Lower lobe of right lung (tissue), 2 donors: Measurements from ENCODE around the gene ZNF182. TPM values are rescaled to one million over a fixed set of nuclear protein-coding genes. Genes with fewer than 3 reads are reported as not detected.
"Not testable (repeated sequence)": the region's sequence is repeated elsewhere in the genome, so short reads cannot be mapped to it uniquely, and the experiment has no call there.

ENCODE experiments used
- ATAC-seq, 2 donors: fragments of 200-7000 bp; cut with Tn5 transposase; one replicate each; pipeline ENCODE4 v1.9.1; 2020 to 2022; ENCODE audit warnings: mild to moderate bottlenecking in 2 of 2, moderate library complexity in 2 of 2
- DNase-seq: peaks from one replicate; pipeline ENCODE4 v3.0.0-alpha.2; 2020
- H3K27ac ChIP-seq: fragments of 200-600 bp; one replicate; pipeline ENCODE4 v1.8.0; 2022
- H3K27me3 ChIP-seq: fragments of 200-600 bp; one replicate; pipeline ENCODE4 v1.8.0; 2022; ENCODE audit warnings: low read depth
- H3K36me3 ChIP-seq: fragments of 200-600 bp; one replicate; pipeline ENCODE4 v1.8.0; 2022; ENCODE audit warnings: mild to moderate bottlenecking
- H3K4me1 ChIP-seq: fragments of 200-600 bp; one replicate; pipeline ENCODE4 v1.8.0; 2022
- H3K4me3 ChIP-seq: fragments of 200-600 bp; one replicate; pipeline ENCODE4 v1.8.0; 2022; ENCODE audit warnings: mild to moderate bottlenecking
- H3K9me3 ChIP-seq: fragments of 200-600 bp; one replicate; pipeline ENCODE4 v1.8.0; 2022
- CTCF ChIP-seq: fragments of 200-600 bp; IDR thresholded peaks from one replicate; pipeline ENCODE4 v1.8.0; 2022; ENCODE audit warnings: antibody characterized with exemption, mild to moderate bottlenecking
- intact Hi-C: fragments of 100-400 bp; cut with DNase I; formaldehyde crosslinking; loops from one replicate; pipeline ENCODE4 v1.11.0; 2022
- total RNA-seq: library from RNA; stranded (reverse); fragmentation: NEBNext Ultra II Directional; extraction: Animal tissue kit (Norgen Biotek cat#: 25700); gene quantifications from one replicate; pipeline ENCODE4 v1.2.1, GENCODE V29; 2021
- donor health status: DM: no; HTN: yes; CAD: no; lungs with severe emphysema.

The ZNF182 gene
- total RNA-seq, 1 donor from 2014 or later, result 6.5 TPM

DNA sequence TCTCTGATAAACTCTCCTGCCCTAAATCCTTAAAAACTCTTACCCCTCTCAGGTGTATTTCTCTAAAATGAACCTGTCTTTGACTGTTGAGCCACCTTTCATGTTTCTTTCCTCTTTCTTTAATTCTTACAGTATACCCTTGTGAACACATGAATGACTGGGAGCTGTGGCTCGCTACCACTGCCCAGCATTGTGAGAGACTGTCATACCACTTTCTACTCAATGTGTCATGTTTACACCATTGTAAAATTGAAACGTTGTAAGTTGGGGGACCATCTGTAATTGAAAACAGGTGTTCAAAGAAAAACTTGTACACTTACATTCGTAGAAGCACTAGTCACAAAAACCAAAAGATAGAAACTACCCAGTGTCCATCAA, 66.9 kb downstream of the ZNF182 start:
- intact Hi-C loops, result no loop called here
- H3K4me1 ChIP-seq, result no peaks in the 10 kb centered on the region
- H3K36me3 ChIP-seq, result no peaks in the 10 kb centered on the region
- H3K27me3 ChIP-seq, result no peaks in the 10 kb centered on the region
- no peak overlapping the region for H3K27ac ChIP-seq
- TF ChIP-seq CTCF, result no peak
- no peak for ATAC-seq
- no peaks in the 10 kb centered on the region for H3K9me3 ChIP-seq
- no peak for DNase-seq
- H3K4me3 ChIP-seq, result no peak overlapping the region

- ATAC-seq (no peak), DNase-seq (no peak)
These were observed 67.4 kb downstream of the ZNF182 start for GRCh38 chrX:47936224-47936939.

DNA sequence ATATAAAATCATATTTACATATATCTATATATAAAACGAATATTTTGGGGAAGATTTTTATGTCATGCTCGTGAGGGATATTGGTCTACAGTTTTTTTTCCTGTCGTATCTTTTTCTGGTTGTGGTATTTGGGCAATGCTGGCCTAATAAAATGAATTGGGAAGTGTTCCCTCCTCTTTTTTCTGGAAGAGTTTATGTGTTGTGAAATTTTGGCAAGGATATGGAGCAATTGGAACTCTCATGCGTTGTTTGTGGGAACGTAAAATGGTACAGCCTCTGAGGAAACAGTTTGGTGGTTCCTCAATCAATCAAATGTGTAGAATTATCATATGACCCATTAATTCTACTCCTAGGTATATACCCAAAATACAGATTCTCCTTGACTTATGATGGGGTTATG, 69.8 kb downstream of the ZNF182 start:
- intact Hi-C loops, result no loop called here
- TF ChIP-seq CTCF, result no peak
- ATAC-seq, result no peak
- no peak for DNase-seq
- Histone ChIP-seq H3K36me3 (no peaks in the 10 kb centered on the region), H3K9me3 (no peaks in the 10 kb centered on the region), H3K4me1 (no peaks in the 10 kb centered on the region), H3K4me3 (no peak overlapping the region), H3K27me3 (no peaks in the 10 kb centered on the region), H3K27ac (no peak overlapping the region)

More at GRCh38 chrX:47936224-47936939, 67.4 kb downstream of the ZNF182 start:
- Histone ChIP-seq H3K27ac (no peak overlapping the region), H3K9me3 (no peaks in the 10 kb centered on the region), H3K4me1 (no peaks in the 10 kb centered on the region), H3K36me3 (no peaks in the 10 kb centered on the region), H3K4me3 (no peak overlapping the region), H3K27me3 (no peaks in the 10 kb centered on the region)
- intact Hi-C loops, result no loop called here
- no peak for TF ChIP-seq CTCF

DNA sequence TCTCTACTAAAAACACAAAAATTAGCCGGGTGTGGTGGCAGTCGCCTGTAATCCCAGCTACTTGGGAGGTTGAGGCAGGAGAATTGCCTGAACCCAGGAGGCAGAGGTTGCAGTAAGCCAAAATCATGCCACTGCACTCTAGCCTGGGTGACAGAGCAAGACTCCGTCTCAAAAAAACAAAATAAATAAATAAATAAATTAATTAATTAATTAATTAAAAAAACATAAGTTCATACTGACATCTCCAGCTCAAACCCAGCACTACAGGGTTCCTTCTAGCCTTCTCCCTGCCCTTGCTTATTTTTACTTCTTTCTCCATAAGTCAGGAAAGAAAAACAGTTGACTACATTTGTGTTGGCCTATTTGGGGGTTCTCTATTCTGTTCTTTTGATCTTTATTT, 71.8 kb downstream of the ZNF182 start:
- intact Hi-C loops, H3K9me3 ChIP-seq, H3K27me3 ChIP-seq, H3K4me3 ChIP-seq, H3K27ac ChIP-seq, H3K4me1 ChIP-seq, DNase-seq, H3K36me3 ChIP-seq, ATAC-seq: not testable (repeated sequence)

DNA sequence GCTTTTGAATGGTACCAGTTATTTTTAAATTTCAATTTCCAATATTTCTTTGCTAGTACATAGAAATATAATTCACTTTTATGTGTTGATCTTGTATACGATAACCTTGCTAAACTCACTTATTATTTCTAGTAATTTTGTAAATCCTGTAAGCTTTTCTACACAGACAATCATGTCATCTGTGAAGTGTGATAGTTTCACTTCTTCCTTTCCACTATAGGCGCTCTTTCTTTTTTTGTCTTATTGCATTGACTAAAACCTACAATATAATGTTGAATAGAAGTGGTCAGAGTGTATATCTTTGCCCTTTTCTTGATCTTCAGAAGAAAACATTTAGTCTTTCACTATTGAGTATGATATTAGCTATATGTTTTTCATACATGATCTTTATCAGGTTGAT, 76.6 kb downstream of the ZNF182 start:
- Histone ChIP-seq H3K9me3 (no peaks in the 10 kb centered on the region), H3K27ac (no peak overlapping the region), H3K36me3 (no peaks in the 10 kb centered on the region), H3K4me3 (no peak overlapping the region), H3K4me1 (no peaks in the 10 kb centered on the region), H3K27me3 (no peaks in the 10 kb centered on the region)
- no peak for ATAC-seq
- DNase-seq, result no peak
- TF ChIP-seq CTCF, result no peak
- intact Hi-C loops, result no loop called here

Other genes with a start within 250 kb of the ZNF182 start
- gene ZNF81, start 167.1 kb downstream of the ZNF182 start, total RNA-seq, result 10.3 TPM
- not detected for gene SPACA5, start 3.0 kb upstream of the ZNF182 start, total RNA-seq
- gene ZNF630, start 67.7 kb upstream of the ZNF182 start, total RNA-seq, result 4.0 TPM
- gene SPACA5B, start 126.6 kb upstream of the ZNF182 start, total RNA-seq, result not detected
- not detected for gene SSX5, start 192.8 kb upstream of the ZNF182 start, total RNA-seq